ENCODE results near the gene ITIH5. TPM values are rescaled to one million over a fixed set of nuclear protein-coding genes. Genes with fewer than 3 reads are reported as not detected.

ITIH5 gene
- polyA plus RNA-seq, 3 donors: not detected

DNA sequence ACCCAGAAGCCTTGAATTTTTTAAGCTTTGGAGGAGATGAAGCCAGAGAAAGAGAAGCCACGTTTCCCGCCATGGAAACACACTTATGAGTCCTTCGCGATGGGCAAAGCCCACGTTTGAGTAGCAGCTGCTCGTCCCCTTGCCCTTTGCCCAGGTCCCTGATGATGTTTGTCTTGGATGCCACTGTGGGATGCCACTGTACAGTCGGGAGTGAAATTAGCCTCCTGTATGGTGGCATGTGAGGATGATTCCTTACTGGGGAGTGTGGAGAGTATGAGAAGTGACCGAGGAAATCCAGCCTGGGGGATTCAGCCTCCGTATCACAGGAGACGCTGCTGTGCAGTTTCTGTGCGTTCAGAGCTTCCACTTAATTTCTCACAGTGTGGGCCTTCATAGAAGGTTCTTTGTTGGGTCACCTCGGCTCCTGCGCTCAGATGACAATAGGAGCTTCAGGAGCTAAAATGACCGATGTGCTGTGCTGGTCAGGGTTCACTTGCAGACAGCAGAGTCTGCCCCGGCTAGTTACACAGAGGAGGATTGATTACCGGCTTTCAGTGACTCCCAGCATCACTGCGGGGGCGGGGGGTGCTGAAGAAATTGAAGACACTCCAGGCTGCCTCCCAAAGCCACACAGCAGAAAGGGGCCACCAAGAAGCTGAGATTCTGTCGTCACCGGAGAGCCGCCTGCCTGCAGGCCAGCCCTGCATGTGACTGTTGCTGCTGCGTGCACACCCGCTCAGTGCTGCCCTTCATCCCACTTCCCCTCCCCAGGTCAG is 133.9 kb downstream of the ITIH5 start:
- H2AFZ ChIP-seq (ENCODE audit: insufficient read depth, low read depth, low read length, poor library complexity, severe bottlenecking): no peak overlapping the region
- 85% methylated on average over 21 of the region's 23 CpGs for WGBS (ENCODE audit: insufficient coverage)
- DNase-seq: no peak
- H3K36me3 Mint-ChIP-seq: no peaks in the 10 kb centered on the region
- H3K9me3 ChIP-seq (replicated peaks in 1 of 2; ENCODE audit: control insufficient read depth in 1 of 2, insufficient read depth in 1 of 2, low read length in 2 of 2): no peaks in the 10 kb centered on the region
- H3K27ac Mint-ChIP-seq: no peak overlapping the region
- H3K4me1 Mint-ChIP-seq: peaks cover 4% of the 10 kb centered on the region
- H3K9me3 Mint-ChIP-seq: peaks cover 0 to 4% (median 1%) of the 10 kb centered on the region in 7 donors
- intact Hi-C loops (cut with micrococcal nuclease): no loop called here
- TF ChIP-seq CTCF (IDR thresholded peaks at IDR 0.05): no peak
- H3K9ac ChIP-seq (ENCODE audit: insufficient read depth, low read length, poor library complexity, severe bottlenecking): no peak overlapping the region
- no peak overlapping the region for H3K4me3 ChIP-seq (replicated peaks in 1 of 3; ENCODE audit: low read depth in 2 of 3, low read length in 3 of 3)
- no peaks in the 10 kb centered on the region for H4K20me1 ChIP-seq (ENCODE audit: insufficient read depth, low read length)
- H3K36me3 ChIP-seq (replicated peaks in 1 of 2; ENCODE audit: control insufficient read depth in 1 of 2, insufficient read depth in 2 of 2, low read length in 2 of 2): no peaks in the 10 kb centered on the region
- peaks cover 4 to 16% of the 10 kb centered on the region in 2 donors for H3K27me3 ChIP-seq (ENCODE audit: control insufficient read depth in 2 of 2, insufficient read depth in 2 of 2, low read length in 2 of 2)
- H3K4me1 ChIP-seq (ENCODE audit: control insufficient read depth in 1 of 2, insufficient read depth in 2 of 2, low read length in 2 of 2): no peaks in the 10 kb centered on the region
- no peak overlapping the region for H3K4me3 Mint-ChIP-seq
- H3K4me2 ChIP-seq (replicated peaks; ENCODE audit: extremely low read depth, low read length, poor library complexity, severe bottlenecking): no peak overlapping the region
- H3K27me3 Mint-ChIP-seq (ENCODE audit: low read depth in 3 of 3): peaks cover 9 to 21% (median 13%) of the 10 kb centered on the region in 3 donors
- no peak overlapping the region for H3K27ac ChIP-seq (ENCODE audit: low read depth in 1 of 2, low read length in 2 of 2)
- H3K79me2 ChIP-seq (ENCODE audit: insufficient read depth, low read length): no peaks in the 10 kb centered on the region

- Histone ChIP-seq H3K36me3 (replicated peaks in 1 of 2; ENCODE audit: control insufficient read depth in 1 of 2, insufficient read depth in 2 of 2, low read length in 2 of 2) (no peaks in the 10 kb centered on the region), H3K4me2 (replicated peaks; ENCODE audit: extremely low read depth, low read length, poor library complexity, severe bottlenecking) (no peak overlapping the region), H3K79me2 (ENCODE audit: insufficient read depth, low read length) (no peaks in the 10 kb centered on the region), H3K27me3 (ENCODE audit: control insufficient read depth in 2 of 2, insufficient read depth in 2 of 2, low read length in 2 of 2) (peaks cover 4 to 18% of the 10 kb centered on the region in 2 donors), H3K9ac (ENCODE audit: insufficient read depth, low read length, poor library complexity, severe bottlenecking) (no peak overlapping the region), H4K20me1 (ENCODE audit: insufficient read depth, low read length) (no peaks in the 10 kb centered on the region), H2AFZ (ENCODE audit: insufficient read depth, low read depth, low read length, poor library complexity, severe bottlenecking) (no peak overlapping the region), H3K27ac (ENCODE audit: low read depth in 1 of 2, low read length in 2 of 2) (no peak overlapping the region), H3K4me1 (ENCODE audit: control insufficient read depth in 1 of 2, insufficient read depth in 2 of 2, low read length in 2 of 2) (peaks cover 0 to 3% of the 10 kb centered on the region in 2 donors), H3K9me3 (replicated peaks in 1 of 2; ENCODE audit: control insufficient read depth in 1 of 2, insufficient read depth in 1 of 2, low read length in 2 of 2) (no peaks in the 10 kb centered on the region), H3K4me3 (replicated peaks in 1 of 3; ENCODE audit: low read depth in 2 of 3, low read length in 3 of 3) (no peak overlapping the region)
- Mint-ChIP-seq H3K36me3 (no peaks in the 10 kb centered on the region), H3K27me3 (ENCODE audit: low read depth in 3 of 3) (peaks cover 10 to 26% (median 17%) of the 10 kb centered on the region in 3 donors), H3K4me3 (no peak overlapping the region), H3K4me1 (peaks cover 8% of the 10 kb centered on the region), H3K27ac (no peak overlapping the region), H3K9me3 (peaks cover 0 to 4% (median 0%) of the 10 kb centered on the region in 7 donors)
- intact Hi-C loops (cut with micrococcal nuclease): loop anchor here in 1 of 2 donors (5.0 to 10.0 kb wide), 2 partner anchors 158 to 1775 kb away; no protein-coding TSS in a partner anchor
- no peak for DNase-seq
- no CpG with 5 or more reads among the region's 7 CpGs for WGBS (ENCODE audit: insufficient coverage)
- TF ChIP-seq CTCF (IDR thresholded peaks at IDR 0.05): no peak
Observed at GRCh38 chr10:7529638-7530037, 137.1 kb downstream of the ITIH5 start.
